H1 (cell line): ENCODE results near the gene CYYR1. TPM values are rescaled to one million over a fixed set of nuclear protein-coding genes. Genes with fewer than 3 reads are reported as not detected.

ENCODE experiments used
- CTCF ChIA-PET: fragments of 300-600 bp; sonication (Branson Sonifier 250); formaldehyde crosslinking; loops from one replicate; lab custom pipeline; 2021; ENCODE audit not compliant: partially characterized antibody; lab: Charles Lee
- POLR2A ChIA-PET: fragments of 300-600 bp; sonication (Branson Sonifier 250); formaldehyde crosslinking; loops from one replicate; lab custom pipeline; 2021; ENCODE audit warnings: inconsistent platforms; ENCODE audit not compliant: partially characterized antibody; lab: Charles Lee
- DNase-seq, 2 experiments: peaks; one replicate each; pipeline versions ENCODE4 v3.0.0 to v3.0.0-alpha.2; 2010 to 2022; ENCODE audit warnings: low spot score in 2 of 2, low read depth in 1 of 2, mixed read lengths in 1 of 2
- FAIRE-seq: peaks from 2 replicates; lab custom pipeline; 2011; peaks lifted over from hg19 to GRCh38; lab: Jason Lieb, UNC
- H2AFZ ChIP-seq: 2 replicates; pipeline ENCODE4 v1.8.1; 2012; ENCODE audit warnings: low read length, inconsistent platforms
- H2AK5ac ChIP-seq: 2 replicates; pipeline ENCODE4 v1.6.1; 2013; ENCODE audit warnings: low read depth, low read length
- H2BK120ac ChIP-seq: replicated peaks from 2 replicates; pipeline ENCODE3; 2013; ENCODE audit warnings: low read depth, low read length, inconsistent platforms
- H2BK12ac ChIP-seq: 2 replicates; pipeline ENCODE4 v1.6.1; 2013; ENCODE audit warnings: low read depth, low read length
- H2BK15ac ChIP-seq: 2 replicates; pipeline ENCODE4 v1.6.1; 2013; ENCODE audit warnings: low read length
- H2BK20ac ChIP-seq: 2 replicates; pipeline ENCODE4 v1.6.1; 2013; ENCODE audit warnings: low read length
- H2BK5ac ChIP-seq: 2 replicates; pipeline ENCODE4 v1.6.1; 2013; ENCODE audit warnings: low read depth, low read length
- H3K14ac ChIP-seq: 2 replicates; pipeline ENCODE4 v1.6.1; 2013; ENCODE audit warnings: inconsistent platforms; ENCODE audit not compliant: insufficient read length
- H3K18ac ChIP-seq: 2 replicates; pipeline ENCODE4 v1.6.1; 2013; ENCODE audit warnings: low read length; ENCODE audit errors: extremely low read depth
- H3K23ac ChIP-seq: 2 replicates; pipeline ENCODE4 v1.6.1; 2013; ENCODE audit warnings: inconsistent platforms; ENCODE audit not compliant: insufficient read length
- H3K23me2 ChIP-seq: 2 replicates; pipeline ENCODE4 v1.6.1; 2013; ENCODE audit warnings: low read depth, low read length
- H3K27ac ChIP-seq: 2 replicates; pipeline ENCODE4 v1.6.1; 2011; ENCODE audit warnings: low read depth, low read length, inconsistent platforms
- H3K27me3 ChIP-seq, 4 experiments: replicated peaks in 1 of 4; 1 replicate in 1 of 4; 2 replicates in 3 of 4; pipeline versions ENCODE4 v1.6.1 to v1.8.1; 2011 to 2013; ENCODE audit warnings: low read length in 3 of 4, mild to moderate bottlenecking in 3 of 4, inconsistent platforms in 2 of 4, mixed read lengths in 2 of 4, moderate library complexity in 1 of 4; ENCODE audit not compliant: control insufficient read depth in 3 of 4, insufficient read depth in 3 of 4; ENCODE audit errors: extremely low read depth in 1 of 4
- H3K36me3 ChIP-seq, 4 experiments: 2 replicates each; pipeline versions ENCODE4 v1.6.1 to v1.8.1; 2011 to 2013; ENCODE audit warnings: mild to moderate bottlenecking in 4 of 4, low read length in 3 of 4, moderate library complexity in 2 of 4, control low read depth in 1 of 4, inconsistent platforms in 1 of 4; ENCODE audit not compliant: insufficient read depth in 4 of 4, control insufficient read depth in 2 of 4
- H3K4ac ChIP-seq: replicated peaks from 2 replicates; pipeline ENCODE3; 2013; ENCODE audit warnings: low read length, low read depth, mixed read lengths, inconsistent platforms; ENCODE audit not compliant: insufficient read length
- H3K4me1 ChIP-seq, 4 experiments: replicated peaks in 1 of 4; 1 replicate in 1 of 4; 2 replicates in 3 of 4; pipeline versions ENCODE4 v1.6.1 to v1.8.1; 2011 to 2013; ENCODE audit warnings: low read length in 3 of 4, inconsistent platforms in 2 of 4, mixed read lengths in 1 of 4; ENCODE audit not compliant: insufficient read depth in 4 of 4, control insufficient read depth in 3 of 4
- H3K4me2 ChIP-seq, 2 experiments: 2 replicates each; pipeline versions ENCODE4 v1.6.1 to v1.8.1; 2011 to 2013; ENCODE audit warnings: low read depth in 2 of 2, low read length in 2 of 2, control low read depth in 1 of 2, inconsistent platforms in 1 of 2, mild to moderate bottlenecking in 1 of 2; ENCODE audit not compliant: insufficient read depth in 1 of 2
- H3K4me3 ChIP-seq, 4 experiments: fragments of 200-600, 300-600 bp in 1 of 4; sonication (generic), shearing (Covaris generic), sonication (Bioruptor Twin) in 1 of 4; 2 replicates each; pipeline versions ENCODE4 v1.5.1 to v1.8.1; 2011 to 2016; ENCODE audit warnings: low read length in 4 of 4, low read depth in 3 of 4, control low read depth in 2 of 4, inconsistent platforms in 2 of 4, mild to moderate bottlenecking in 2 of 4, mixed read lengths in 1 of 4, moderate library complexity in 1 of 4; ENCODE audit not compliant: insufficient read depth in 2 of 4; ENCODE audit errors: extremely low read depth in 1 of 4
- H3K56ac ChIP-seq: replicated peaks from 2 replicates; pipeline ENCODE3; 2013; ENCODE audit warnings: low read depth, mild to moderate bottlenecking, mixed read lengths, low read length, inconsistent platforms; ENCODE audit not compliant: insufficient read length
- H3K79me1 ChIP-seq: 2 replicates; pipeline ENCODE4 v1.6.1; 2013; ENCODE audit warnings: low read depth, low read length, control low read depth
- H3K79me2 ChIP-seq, 2 experiments: 2 replicates each; pipeline versions ENCODE4 v1.6.1 to v1.8.1; 2012 to 2013; ENCODE audit warnings: low read length in 2 of 2, mild to moderate bottlenecking in 2 of 2, inconsistent platforms in 1 of 2; ENCODE audit not compliant: insufficient read depth in 2 of 2, control insufficient read depth in 1 of 2
- H3K9ac ChIP-seq, 4 experiments: replicated peaks in 1 of 4; 1 replicate in 1 of 4; 2 replicates in 3 of 4; pipeline versions ENCODE4 v1.6.1 to v1.8.1; 2011 to 2013; ENCODE audit warnings: low read depth in 3 of 4, low read length in 3 of 4, control low read depth in 2 of 4, mild to moderate bottlenecking in 2 of 4, moderate library complexity in 2 of 4, inconsistent platforms in 1 of 4; ENCODE audit errors: extremely low read depth in 1 of 4
- H3K9me3 ChIP-seq, 2 experiments: 2 replicates each; pipeline versions ENCODE4 v1.6.1 to v1.8.1; 2012 to 2013; ENCODE audit warnings: mild to moderate bottlenecking in 2 of 2, moderate library complexity in 2 of 2, control low read depth in 1 of 2, inconsistent platforms in 1 of 2, low read depth in 1 of 2, low read length in 1 of 2, mixed read lengths in 1 of 2; ENCODE audit not compliant: insufficient read depth in 2 of 2
- H4K20me1 ChIP-seq, 2 experiments: replicated peaks in 1 of 2; 2 replicates each; pipeline versions ENCODE3 to v1.8.1; 2011 to 2013; ENCODE audit warnings: inconsistent platforms in 2 of 2, low read length in 2 of 2, mild to moderate bottlenecking in 1 of 2; ENCODE audit not compliant: insufficient read depth in 2 of 2, control insufficient read depth in 1 of 2
- H4K5ac ChIP-seq: 2 replicates; pipeline ENCODE4 v1.6.1; 2013; ENCODE audit warnings: low read length, low read depth, mixed read lengths, inconsistent platforms; ENCODE audit not compliant: insufficient read length
- H4K8ac ChIP-seq: 2 replicates; pipeline ENCODE4 v1.8.0; 2013; ENCODE audit warnings: mild to moderate bottlenecking, moderate library complexity, low read length, inconsistent platforms; ENCODE audit not compliant: insufficient read depth; ENCODE audit errors: extremely low read depth
- H4K91ac ChIP-seq: replicated peaks from 2 replicates; pipeline ENCODE3; 2013; ENCODE audit warnings: low read length, mixed read lengths, inconsistent platforms; ENCODE audit not compliant: insufficient read length
- RBBP5 ChIP-seq: IDR thresholded peaks from 2 replicates; pipeline ENCODE4 v1.7.1; 2012; ENCODE audit warnings: low read depth, mild to moderate bottlenecking, inconsistent platforms, low read length, moderate library complexity, borderline replicate concordance
- SP4 ChIP-seq: IDR thresholded peaks from 2 replicates; pipeline ENCODE4 v1.6.1; 2012; ENCODE audit warnings: low read length, inconsistent platforms
- WGBS, 2 experiments: shearing (Covaris generic) in 1 of 2; methylation state at CpG; one replicate each; pipeline versions ENCODE4 v1.1.6 to v1.1.7; 2013 to 2015; ENCODE audit warnings: low lambda C conversion rate in 2 of 2, mixed read lengths in 2 of 2, inconsistent platforms in 1 of 2, low coverage in 1 of 2, missing lambda C conversion rate in 1 of 2; ENCODE audit not compliant: insufficient replicate concordance in 2 of 2, insufficient coverage in 1 of 2, insufficient read length in 1 of 2; ENCODE audit errors: extremely low coverage in 1 of 2, missing lambda C conversion rate in 1 of 2; 5-methylcytosine and 5-hydroxymethylcytosine counted together
- polyA plus RNA-seq, 7 experiments: library from polyadenylated mRNA; depleted of rRNA in 3 of 7; stranded (reverse) in 5 of 7; unstranded in 2 of 7; fragments of >200 nt in 5 of 7; fragments of 200-250 nt in 2 of 7; gene quantifications; 1 replicate in 5 of 7; 2 replicates in 1 of 7; 4 replicates in 1 of 7; pipeline versions ENCODE4 v1.2.1 to v1.2.3, GENCODE V29; 2011 to 2013; ENCODE audit warnings: missing spikeins in 2 of 7, mixed read lengths in 2 of 7
- total RNA-seq: library from RNA; stranded (reverse); fragmentation: NEBNext Ultra II Directional; extraction: Animal tissue kit (Norgen Biotek cat#: 25700); gene quantifications from 2 replicates; pipeline ENCODE4 v1.2.1, GENCODE V29; 2021

Gene CYYR1
- total and polyA plus RNA-seq, 2 of the 8 experiments (the other 6 are each of a cell fraction or from before 2014, with no cell fraction given), result 12.2 to 37.9 TPM

- no peaks in the 10 kb centered on the region for H3K9me3 ChIP-seq
- H2AK5ac ChIP-seq, result no peak overlapping the region
- H4K8ac ChIP-seq, result no peak overlapping the region
- H3K4me1 ChIP-seq, result peaks cover 3 to 11% (median 6%) of the 10 kb centered on the region in 4 experiments; a peak in 6 of 7 replicates
- ChIA-PET POLR2A (no interaction called here), CTCF (no interaction called here)
- no peak overlapping the region for H4K5ac ChIP-seq
- H2BK5ac ChIP-seq, result no peak overlapping the region
- H3K27ac ChIP-seq, result no peak overlapping the region
- no peaks in the 10 kb centered on the region for H3K36me3 ChIP-seq
- no peak overlapping the region for H3K23ac ChIP-seq
- no peak overlapping the region for H2BK15ac ChIP-seq
- H4K20me1 ChIP-seq, result peaks cover 0 to 2% of the 10 kb centered on the region in 2 experiments
- H3K18ac ChIP-seq, result no peak overlapping the region
- H3K4me2 ChIP-seq, result no peak overlapping the region
- FAIRE-seq, result no peak
- H2BK20ac ChIP-seq, result no peak overlapping the region
- no peak overlapping the region for H3K14ac ChIP-seq
- no peak overlapping the region for H2BK12ac ChIP-seq
- no peak overlapping the region for H2BK120ac ChIP-seq
- H3K79me2 ChIP-seq, result no peaks in the 10 kb centered on the region
- H4K91ac ChIP-seq, result no peak overlapping the region
- no peak overlapping the region for H2AFZ ChIP-seq
- 84% methylated on average over 2 of the region's 2 CpGs; no CpG with 5 or more reads in 1 of the 2 experiments for WGBS, 2 experiments
- no peak overlapping the region for H3K4ac ChIP-seq
- H3K4me3 ChIP-seq, result no peak overlapping the region
- no peaks in the 10 kb centered on the region; the same call in 1 of the 2 replicates for H3K79me1 ChIP-seq
- H3K56ac ChIP-seq, result no peak overlapping the region
- H3K9ac ChIP-seq, result no peak overlapping the region
- H3K23me2 ChIP-seq, result no peaks in the 10 kb centered on the region
- TF ChIP-seq RBBP5 (no peak), SP4 (no peak)
- DNase-seq, result no peak
- no peaks in the 10 kb centered on the region for H3K27me3 ChIP-seq
Measured at GRCh38 chr21:26508903-26509302, 64.2 kb downstream of the CYYR1 start.
